ENCODE measurements around the gene TSPAN14. TPM values are rescaled to one million over a fixed set of nuclear protein-coding genes. Genes with fewer than 3 reads are reported as not detected.

The TSPAN14 gene
- total RNA-seq, 1 donor from 2014 or later: 181 TPM

- intact Hi-C loops (cut with micrococcal nuclease): loop anchor here (1.0 kb wide), 1 partner anchor 8 kb away; no protein-coding TSS in a partner anchor
These were observed 31.2 kb downstream of the TSPAN14 start for GRCh38 chr10:80485076-80485945.

- intact Hi-C loops (cut with micrococcal nuclease): loop anchor here (1.0 kb wide), 1 partner anchor 7 kb away; no protein-coding TSS in a partner anchor
These were observed 32.0 kb downstream of the TSPAN14 start for GRCh38 chr10:80485946-80486764.

GRCh38 chr10:80486785-80487420 lies 32.8 kb downstream of the TSPAN14 start:
- intact Hi-C loops (cut with micrococcal nuclease): no loop called here

- intact Hi-C loops (cut with micrococcal nuclease): no loop called here
These were observed 33.3 kb downstream of the TSPAN14 start for GRCh38 chr10:80487421-80487785.

- intact Hi-C loops (cut with micrococcal nuclease): loop anchor here (1.0 kb wide), 6 partner anchors 12 to 35 kb away; no protein-coding TSS in a partner anchor
These were observed 33.9 kb downstream of the TSPAN14 start for GRCh38 chr10:80487791-80488538.

GRCh38 chr10:80488539-80489066 lies 34.5 kb downstream of the TSPAN14 start:
- intact Hi-C loops (cut with micrococcal nuclease): loop anchor here (1.0 kb wide), 6 partner anchors 12 to 35 kb away; no protein-coding TSS in a partner anchor

GRCh38 chr10:80489371-80490112 lies 35.4 kb downstream of the TSPAN14 start:
- intact Hi-C loops (cut with micrococcal nuclease): no loop called here

- intact Hi-C loops (cut with micrococcal nuclease): no loop called here
These were observed 37.4 kb downstream of the TSPAN14 start for GRCh38 chr10:80491251-80492102.

GRCh38 chr10:80492848-80493521 lies 38.9 kb downstream of the TSPAN14 start:
- intact Hi-C loops (cut with micrococcal nuclease): loop anchor here (1.0 kb wide), 1 partner anchor 8 kb away; no protein-coding TSS in a partner anchor

- intact Hi-C loops (cut with micrococcal nuclease): loop anchor here (1.0 kb wide), 1 partner anchor 8 kb away; no protein-coding TSS in a partner anchor
These were observed 39.5 kb downstream of the TSPAN14 start for GRCh38 chr10:80493522-80494051.

GRCh38 chr10:80496555-80497172 lies 42.6 kb downstream of the TSPAN14 start:
- intact Hi-C loops (cut with micrococcal nuclease): no loop called here

GRCh38 chr10:80497187-80498077 lies 43.3 kb downstream of the TSPAN14 start:
- intact Hi-C loops (cut with micrococcal nuclease): no loop called here

- intact Hi-C loops (cut with micrococcal nuclease): no loop called here
These were observed 44.1 kb downstream of the TSPAN14 start for GRCh38 chr10:80498078-80498832.

GRCh38 chr10:80498833-80499741 lies 45.0 kb downstream of the TSPAN14 start:
- intact Hi-C loops (cut with micrococcal nuclease): no loop called here

All from T-helper 1 cell treated with Interleukin-12 subunit alpha and Interleukin-12 subunit beta and Interleukin-4 antibody, amounts not matched to agents 30 ng/mL and 1 ng/mL, for 36 hours (primary cell).